ENCODE measurements around the gene ADAM12.
"Not testable (repeated sequence)": the region's sequence is repeated elsewhere in the genome, so short reads cannot be mapped to it uniquely, and the experiment has no call there.

Gene ADAM12

DNA sequence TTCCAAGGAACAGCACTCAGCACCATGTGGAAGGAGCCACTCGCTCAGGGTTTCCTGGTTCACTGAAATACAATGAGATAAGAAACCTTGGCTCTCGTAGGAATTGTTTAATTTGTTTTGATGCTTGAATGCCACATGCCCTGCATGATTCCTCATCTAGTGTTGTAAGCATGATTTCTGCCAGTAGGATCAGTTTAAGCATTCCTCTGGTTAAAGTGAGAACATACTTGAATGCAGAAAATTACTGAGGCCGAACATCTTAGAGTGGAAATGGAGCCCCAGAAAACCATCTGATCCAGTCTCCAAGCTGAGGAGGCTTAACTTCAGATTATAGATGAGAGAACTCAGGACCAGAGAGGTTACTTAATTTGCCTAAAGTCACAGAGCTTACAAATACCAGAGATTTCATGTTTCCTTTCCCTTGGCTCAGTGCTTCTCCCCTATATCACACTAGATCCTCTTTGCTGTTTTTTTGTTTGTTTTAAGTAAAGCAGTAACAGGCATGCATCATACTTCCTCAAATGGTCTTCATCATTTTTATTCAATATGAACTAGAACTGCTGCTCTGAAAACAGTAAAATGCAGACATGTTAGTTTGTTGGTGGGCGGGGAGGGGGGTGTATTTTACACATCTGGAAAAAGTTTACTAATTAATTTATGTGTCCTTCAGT, 125.1 kb downstream of the ADAM12 start:
- DNase-seq (ENCODE audit: low read depth in 2 of 2, low spot score in 1 of 2), result no peak

DNA sequence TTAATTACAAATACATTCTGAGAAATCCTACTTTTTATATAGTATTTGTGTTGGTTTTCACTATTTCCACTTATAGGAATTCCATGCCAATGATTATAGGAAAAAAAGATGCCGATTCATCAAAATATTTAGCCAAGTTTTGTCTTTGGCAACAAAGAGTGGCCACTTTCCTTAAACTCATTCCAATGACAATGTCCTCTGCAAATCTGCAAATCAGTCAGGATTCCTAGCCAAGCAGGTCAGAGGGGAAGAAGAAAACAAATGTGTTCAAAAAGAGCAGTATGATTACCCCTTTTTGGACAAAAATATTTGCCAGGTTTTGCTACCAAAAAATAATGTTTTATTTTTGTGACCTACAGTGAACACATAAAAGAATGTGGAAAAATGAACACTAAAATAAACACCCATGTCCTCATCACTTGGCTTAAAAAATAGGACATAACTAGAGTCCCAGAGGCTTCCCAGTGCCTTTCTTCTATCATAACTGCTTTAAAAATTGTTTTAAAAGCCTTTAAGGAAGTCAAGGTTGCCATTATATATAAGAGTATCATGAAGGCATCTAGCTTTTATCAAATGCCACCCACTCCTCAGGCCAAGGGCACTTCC, 125.9 kb downstream of the ADAM12 start:
- no peak for DNase-seq (ENCODE audit: low read depth in 2 of 2, low spot score in 1 of 2)

DNA sequence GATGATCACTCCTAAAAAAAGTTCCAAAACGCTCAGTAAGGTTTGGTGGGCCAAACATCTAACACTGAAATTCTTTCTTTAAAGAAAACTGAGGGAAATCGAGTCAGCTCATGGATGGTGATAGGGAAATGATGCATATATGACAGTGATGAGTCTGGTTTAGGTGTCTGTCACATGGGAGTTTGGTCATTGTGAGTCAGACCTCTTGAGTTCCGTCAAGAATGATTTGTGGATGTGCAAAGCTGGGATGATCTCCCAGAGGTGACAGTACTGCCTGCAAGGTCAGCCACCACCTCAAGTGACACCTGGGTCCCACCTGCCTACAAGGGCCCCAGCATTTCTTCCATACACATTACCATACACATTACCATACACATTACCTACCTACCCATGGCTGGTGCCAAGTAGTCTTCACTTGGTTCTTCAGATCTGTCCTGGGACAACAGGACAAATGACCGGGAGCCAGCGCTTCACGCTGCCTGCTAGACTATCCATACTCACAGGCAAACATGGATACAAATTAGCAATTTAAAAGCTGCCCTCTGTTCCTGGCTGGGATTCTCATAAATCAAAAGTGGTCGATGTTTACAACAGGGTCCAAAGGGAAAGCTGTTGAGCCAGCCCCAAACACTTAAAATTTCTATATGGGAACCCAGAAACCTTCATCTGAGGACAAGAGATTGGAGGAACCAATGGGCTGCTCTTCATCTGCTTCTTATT, 128.4 kb downstream of the ADAM12 start:
- no peak for DNase-seq (ENCODE audit: low read depth in 2 of 2, low spot score in 1 of 2)

DNA sequence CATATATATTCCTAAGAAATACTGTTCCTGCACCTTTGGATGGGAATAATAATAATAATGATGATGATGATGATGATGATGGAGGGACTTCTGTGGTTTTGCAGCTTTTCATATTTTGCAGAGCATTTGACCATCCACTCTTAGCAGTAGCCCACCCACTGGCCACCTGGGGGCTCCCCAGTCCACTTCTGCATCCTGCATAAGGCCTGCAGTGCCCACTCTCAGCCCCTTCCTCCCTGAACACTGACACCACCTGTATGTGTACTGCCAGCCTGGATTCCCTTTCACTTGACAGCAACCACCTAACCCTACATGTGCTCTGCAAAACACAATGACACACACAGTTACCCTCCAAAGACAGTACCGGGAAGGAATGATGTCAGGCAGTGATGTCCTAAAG, 131.4 kb downstream of the ADAM12 start:
- DNase-seq (ENCODE audit: low read depth in 2 of 2, low spot score in 1 of 2), result no peak

DNA sequence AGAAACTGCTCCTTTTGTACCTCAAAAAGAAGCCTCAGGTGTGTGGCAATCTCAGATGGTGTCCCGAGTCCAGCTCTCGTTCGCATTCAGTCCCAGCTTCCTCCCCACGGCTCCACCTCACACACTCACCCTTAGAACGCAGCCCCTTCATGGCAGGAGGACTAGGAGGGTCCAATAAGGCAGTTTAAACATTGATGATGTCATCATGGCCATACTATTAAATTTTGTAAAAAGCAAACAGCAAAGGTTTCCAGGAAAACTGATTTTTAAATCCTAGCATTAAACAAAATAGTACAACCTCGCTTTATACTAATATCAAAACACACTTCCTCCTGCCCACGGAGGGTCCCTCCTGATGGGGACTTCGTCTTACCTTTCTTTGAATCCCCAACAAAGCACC, 133.0 kb downstream of the ADAM12 start:
- no peak for DNase-seq (ENCODE audit: low read depth in 2 of 2, low spot score in 1 of 2)

DNA sequence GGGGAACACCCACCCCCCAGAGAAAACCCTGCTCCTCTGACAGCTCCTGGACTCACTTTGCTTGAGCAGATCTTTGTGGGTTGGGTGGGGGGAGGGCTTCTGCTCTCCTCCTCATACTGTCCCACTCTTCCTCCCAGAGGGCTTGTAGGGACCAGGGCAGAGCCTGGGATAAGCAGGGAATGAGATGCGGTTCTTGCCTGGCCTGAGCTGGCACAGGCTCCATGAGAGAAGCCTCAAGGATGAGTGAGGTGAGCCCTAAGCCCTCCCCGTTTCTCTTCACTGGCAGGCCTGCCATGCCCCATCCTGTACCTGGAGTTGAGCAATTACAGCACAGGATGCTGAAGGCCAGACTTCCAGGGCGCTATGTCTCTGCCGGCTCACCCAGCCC, 134.7 kb downstream of the ADAM12 start:
- no peak for DNase-seq (ENCODE audit: low read depth in 2 of 2, low spot score in 1 of 2)

DNA sequence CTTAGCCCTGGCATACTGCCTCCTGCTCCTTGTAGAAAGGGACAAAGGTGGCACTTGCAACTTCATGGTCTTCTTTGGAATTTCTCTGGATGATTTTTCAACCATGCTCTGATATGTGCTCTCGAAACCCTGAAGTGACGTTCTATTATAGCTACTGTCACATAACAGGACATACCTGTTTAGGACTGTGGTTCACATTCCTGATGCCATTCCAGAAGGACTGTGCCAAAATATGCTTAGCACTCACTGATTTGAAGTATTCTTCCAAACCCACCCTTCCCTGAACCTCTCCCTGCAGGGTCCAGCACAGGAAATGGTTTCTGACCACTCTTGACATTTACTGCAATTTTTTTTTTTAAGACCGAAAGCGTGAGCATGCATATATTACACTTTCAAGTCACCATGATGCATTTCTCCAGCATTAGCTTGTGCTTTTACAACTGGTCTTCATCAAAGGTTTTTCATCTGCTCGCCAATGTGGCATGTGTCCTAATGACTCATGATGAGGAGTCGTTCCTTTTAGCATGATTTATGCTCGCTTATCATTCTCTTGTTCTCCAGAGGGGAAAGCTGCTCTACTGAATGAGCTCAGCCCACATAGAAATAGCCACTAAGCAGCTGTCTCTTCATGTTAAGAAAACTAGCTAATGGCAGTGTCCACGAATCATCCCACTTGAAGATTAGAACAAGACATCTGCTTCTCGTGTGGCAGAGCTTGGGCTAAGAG, 135.2 kb downstream of the ADAM12 start:
- DNase-seq (ENCODE audit: low read depth in 2 of 2, low spot score in 1 of 2), result no peak

DNA sequence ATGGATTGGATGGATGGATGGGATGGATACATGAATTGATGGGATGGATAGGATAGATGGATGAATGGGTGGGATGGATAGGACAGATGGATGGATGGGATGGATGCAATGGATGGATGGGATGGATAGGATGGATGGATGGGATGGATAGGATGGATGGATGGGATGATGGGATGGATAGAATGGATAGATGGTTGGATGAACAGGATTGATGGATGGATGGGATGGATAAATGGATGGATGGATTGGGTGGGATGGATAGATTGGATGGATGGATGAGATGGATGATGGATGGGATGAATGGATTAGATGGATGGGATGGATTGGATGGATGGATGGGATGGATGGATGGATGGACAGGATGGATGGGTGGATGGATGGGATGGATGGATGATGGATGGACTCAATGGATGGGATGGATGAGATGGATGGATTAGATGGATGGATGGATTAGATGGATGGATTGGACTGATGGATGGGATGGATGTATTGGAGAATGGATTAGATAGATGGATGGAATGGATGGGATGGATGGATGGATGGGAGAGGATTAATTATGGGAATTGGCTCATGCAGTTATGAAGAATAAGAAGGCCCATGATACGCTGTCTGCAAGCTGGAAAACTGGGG, 136.4 kb downstream of the ADAM12 start:
- DNase-seq (ENCODE audit: low read depth in 2 of 2, low spot score in 1 of 2), result no peak

DNA sequence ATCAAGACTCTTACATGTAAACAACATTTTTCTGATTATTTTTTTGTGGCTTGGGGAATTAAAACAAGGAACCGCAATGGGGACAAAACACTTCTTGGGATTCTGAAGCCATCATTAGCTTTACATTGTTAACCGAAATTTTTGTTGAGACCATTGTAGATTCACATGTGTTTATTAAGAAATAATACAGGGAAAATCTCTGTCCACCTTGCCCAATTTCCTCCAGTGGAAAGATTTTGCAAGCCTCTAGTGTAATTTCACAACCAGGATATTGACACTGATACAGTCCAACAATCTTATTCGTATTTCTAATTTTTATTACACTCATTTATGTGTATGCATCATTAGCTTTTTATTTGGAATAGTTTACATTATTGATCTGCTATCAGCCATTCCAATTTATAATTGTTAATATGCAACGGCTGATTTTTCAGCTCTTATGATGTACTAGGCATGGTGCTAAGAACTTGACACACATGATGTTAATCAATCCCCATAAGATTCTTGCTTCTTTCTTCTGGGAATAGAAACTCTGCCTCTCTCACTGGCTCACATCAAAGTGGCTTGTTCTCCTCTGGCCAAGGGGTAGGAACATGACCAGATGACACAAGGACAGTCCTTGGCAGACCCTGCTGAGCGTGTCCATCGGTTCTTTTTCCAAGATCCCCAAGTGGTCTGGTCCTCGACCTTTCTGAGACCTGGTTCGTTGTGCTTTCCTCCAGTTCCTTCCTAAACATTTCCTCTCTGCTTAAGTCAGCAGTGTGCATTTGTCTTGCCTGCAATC, 137.6 kb downstream of the ADAM12 start:
- no peak for DNase-seq (ENCODE audit: low read depth in 2 of 2, low spot score in 1 of 2)

DNA sequence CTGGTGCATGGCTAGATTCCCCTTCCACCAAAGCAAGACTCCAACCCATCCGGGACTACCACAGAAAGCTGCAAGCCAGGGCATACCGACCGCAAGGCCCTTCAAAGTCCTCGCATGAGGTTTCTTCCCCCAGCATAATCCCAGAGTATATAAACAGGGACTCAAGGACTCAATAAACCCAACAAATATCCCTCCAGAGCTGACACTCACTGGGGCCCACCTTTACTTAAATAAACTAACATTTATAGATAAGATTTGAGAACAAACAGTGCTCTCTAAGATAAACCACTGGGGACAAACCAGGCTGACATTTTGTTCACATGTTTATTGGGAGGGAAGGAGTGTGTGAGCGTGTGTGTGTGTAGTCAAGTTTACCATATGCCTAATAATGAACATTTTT, 138.2 kb downstream of the ADAM12 start:
- no peak for DNase-seq (ENCODE audit: low read depth in 2 of 2, low spot score in 1 of 2)

DNA sequence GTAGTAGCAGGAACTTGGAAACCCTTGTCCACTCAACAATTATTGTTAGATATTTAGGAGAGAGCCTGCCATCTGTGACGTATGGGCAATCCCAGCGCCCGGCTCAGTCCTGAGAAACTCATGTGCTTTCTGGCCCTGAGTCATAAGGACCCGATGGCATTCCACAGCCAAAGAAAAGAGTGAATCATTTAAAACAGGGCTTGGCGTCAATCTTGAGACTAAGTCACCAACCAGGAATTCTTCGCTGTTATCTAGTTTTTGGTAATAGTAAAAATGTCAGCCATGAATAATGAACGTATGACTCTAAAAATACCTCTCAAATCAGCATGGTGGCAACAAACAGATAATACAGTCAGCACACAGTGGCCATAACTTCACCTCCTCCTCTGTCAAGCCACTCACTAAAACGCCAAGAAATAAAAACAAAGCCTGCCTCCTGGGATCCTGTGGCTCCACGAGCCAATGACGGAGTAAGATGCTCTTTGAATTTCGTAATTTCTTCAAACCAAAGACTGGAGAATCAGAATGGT, 140.8 kb downstream of the ADAM12 start:
- no peak for DNase-seq (ENCODE audit: low read depth in 2 of 2, low spot score in 1 of 2)

DNA sequence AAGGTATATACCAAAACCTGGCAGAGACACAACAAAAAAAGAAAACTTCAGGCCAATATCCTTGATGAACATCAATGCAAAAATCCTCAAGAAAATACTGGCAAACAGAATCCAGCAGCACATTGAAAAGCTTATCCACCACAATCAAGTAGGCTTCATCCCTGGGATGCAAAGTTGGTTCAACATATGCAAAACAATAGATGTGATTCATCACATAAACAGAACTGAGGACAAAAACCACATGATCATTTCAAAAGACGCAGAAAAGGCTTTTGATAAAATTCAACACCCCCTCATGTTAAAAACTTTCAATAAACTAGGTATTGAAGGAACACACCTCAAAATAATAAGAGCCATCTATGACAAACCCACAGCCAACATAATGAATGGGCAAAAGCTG, 141.9 kb downstream of the ADAM12 start:
- DNase-seq (ENCODE audit: low read depth in 2 of 2, low spot score in 1 of 2), result not testable (repeated sequence)

DNA sequence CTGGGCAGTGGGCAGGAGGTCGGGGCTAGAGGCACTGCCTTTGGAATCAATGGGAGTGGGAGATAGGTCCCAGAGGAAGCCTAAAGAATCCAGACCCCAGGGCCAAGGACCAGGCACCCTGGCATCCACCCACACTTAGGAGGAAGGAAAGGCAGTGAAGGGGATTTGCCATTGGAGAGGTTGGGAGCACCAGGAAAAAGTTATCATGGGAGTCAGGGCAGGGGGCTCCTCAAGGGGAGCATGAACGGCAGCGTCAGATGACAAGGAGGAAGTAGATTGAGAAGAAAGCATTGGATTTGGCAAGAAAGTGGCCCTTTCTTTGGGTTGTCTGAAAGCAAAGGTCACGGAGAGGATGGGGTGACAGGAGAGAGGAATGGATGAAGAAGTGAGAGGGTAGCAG, 142.8 kb downstream of the ADAM12 start:
- no peak for DNase-seq (ENCODE audit: low read depth in 2 of 2, low spot score in 1 of 2)

DNA sequence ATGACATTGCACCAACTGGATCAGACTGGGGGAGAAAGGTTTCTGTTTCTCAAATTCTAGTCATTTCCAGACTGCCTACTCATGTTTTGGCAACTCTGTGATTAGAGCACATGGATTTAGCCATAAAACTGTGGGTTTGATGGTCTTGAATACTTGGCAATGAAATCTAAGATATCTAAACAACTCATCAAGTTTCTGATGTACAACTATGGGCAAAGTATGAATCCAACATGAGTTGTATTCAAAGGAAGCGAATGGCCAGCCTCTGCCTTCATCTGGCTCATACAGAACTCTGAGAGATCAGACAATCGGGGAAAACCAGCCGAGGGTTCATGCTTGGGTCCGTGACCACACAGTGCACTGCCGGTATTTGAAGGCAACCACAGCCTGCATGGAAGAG, 144.3 kb downstream of the ADAM12 start:
- DNase-seq (ENCODE audit: low read depth in 2 of 2, low spot score in 1 of 2), result no peak

DNA sequence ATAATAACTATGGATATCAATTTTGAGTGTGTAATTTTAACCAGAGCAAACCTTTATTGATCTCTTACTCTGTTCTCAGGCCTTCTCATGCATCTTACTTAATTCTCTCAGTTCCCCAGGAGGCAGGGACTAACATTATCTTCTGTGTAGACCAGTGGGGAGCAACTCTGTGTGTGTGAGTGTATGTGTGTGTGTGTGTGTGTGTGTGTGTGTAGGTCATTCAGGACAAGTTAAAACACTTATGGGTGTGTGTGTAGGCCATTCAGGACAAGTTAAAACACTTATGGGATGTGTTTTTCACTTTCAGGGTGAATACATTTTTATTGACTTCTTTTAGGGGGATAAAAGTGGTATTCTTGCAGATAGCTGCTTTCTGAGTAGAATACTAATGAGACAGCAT, 145.0 kb downstream of the ADAM12 start:
- DNase-seq (ENCODE audit: low read depth in 2 of 2, low spot score in 1 of 2), result no peak

DNA sequence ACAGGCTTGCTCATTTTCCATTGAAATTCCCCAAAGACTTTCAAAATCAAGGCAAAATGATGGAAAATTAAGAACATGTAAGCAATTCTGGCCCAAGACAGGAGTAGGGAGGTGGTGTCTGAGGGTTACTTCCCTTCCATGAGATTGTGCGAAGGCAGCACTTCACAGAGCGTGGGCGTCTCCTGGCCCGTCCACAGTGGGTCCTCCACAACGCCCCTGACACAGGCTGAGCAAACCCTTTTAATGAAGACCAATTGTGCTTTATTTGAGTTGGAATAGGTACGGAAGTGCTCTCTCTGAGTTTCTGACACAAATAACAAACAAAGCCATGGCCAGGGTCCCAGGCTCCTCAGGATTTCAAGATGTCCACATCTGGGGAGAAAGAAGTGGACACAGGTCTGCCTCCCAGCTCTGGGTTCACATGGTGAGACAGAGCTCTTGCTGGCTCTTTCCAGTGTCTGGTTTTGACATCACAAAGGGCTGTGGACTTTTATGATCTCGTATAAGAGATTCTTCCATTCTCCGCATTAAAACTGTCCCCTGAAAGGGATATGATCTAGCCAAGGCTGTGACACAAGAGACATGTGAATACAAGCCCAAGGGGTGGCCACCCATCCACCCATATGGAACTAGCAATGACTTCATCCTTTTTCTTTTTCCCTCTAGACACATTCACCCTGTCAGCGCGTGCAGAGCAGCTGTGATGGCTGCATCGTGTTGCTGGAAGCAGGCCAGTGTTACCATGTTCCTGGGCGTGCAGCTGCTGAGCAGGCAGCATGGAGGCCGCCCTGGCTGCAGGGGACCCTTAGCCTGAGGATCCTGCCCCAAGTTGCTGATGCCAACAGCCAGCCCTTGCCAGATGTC, 145.6 kb downstream of the ADAM12 start:
- DNase-seq (ENCODE audit: low read depth in 2 of 2, low spot score in 1 of 2), result no peak

DNA sequence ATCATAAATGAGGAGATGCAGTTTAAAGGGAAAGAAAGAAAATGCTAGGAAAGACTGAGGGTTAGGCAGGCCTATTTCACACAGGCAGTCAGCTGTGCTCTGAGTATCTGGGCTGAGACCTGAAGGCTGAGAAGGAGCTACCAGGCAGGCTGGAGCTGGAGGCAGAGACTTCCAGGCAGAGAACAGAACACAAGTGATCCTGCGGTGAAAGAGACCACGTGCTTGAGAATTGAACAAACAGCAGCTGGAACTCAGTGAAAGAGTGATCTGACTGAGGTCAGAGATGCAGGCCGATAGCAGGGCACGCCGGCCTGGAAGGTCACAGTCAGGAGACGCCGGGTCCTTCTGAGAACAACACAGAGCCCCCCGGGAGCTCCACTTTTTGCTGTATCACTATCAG, 147.8 kb downstream of the ADAM12 start:
- no peak for DNase-seq (ENCODE audit: low read depth in 2 of 2, low spot score in 1 of 2)

DNA sequence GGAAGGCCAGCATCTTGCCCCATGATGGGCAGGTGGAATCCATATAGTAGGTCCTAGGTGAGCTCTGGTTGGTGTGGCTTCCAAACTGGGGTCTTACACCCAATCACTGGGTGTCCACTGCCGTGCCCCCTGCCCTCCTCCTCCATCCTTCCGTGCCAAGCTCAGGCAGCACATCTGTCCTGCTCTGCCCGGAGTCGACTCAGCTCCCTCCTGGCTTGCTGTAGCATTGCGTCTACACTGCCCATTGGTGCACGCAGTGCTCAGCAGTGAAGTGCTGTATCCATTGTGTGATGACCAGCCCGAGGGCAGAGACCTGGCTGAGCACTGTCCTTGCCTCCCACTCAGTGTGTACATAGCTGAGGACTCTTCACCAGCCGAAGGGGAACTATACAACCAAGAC, 148.4 kb downstream of the ADAM12 start:
- no peak for DNase-seq (ENCODE audit: low read depth in 2 of 2, low spot score in 1 of 2)

DNA sequence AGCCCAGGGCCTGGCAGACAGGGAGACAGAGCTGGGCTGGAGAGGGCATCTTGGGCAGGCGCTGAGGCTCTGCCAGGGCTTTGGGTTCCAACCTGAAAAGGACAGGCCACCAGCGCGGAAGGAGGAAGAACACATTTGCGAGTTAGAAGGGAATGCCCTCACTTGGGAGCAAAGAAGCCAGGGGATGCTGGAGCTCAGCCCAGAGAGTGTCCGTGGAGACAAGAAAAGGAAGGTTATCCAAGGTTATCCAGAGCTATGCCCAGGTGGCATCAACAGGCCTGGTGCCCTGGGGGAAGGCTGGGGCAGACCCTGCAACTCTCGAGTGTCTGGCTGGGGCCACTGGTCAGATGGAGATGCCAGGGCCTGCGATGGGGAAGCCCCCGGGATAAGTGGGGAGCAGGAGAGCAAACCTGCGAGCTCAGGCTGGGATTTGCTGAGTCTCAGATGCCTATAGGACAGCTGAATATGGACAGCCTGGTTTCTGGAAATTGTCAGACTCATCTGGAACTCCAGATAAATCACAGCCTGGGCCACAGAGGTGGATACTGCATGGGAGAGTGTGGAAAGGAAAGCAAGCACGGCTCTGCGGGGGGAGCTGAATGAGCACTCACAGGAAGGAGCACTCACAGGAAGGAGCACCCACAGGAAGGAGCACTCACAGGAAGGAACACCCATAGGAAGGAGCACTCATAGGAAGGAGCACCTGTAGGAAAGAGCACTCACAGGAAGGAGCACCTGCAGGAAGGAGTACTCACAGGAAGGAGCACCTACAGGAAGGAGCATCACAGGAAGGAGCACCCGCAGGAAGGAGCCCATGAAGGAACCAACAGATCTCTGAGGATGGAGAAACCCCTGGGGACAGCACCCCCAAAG, 152.1 kb downstream of the ADAM12 start:
- no peak for DNase-seq (ENCODE audit: low read depth in 2 of 2, low spot score in 1 of 2)

All from stimulated activated CD8-positive, alpha-beta memory T cell treated with anti-CD3 and anti-CD28 coated beads, Interleukin-4, amount 100 ng/mL, for 4 hours (primary cell).